Brain pericyte (primary cell): ENCODE measurements around the gene LMX1B.
"Not testable (repeated sequence)": the region's sequence is repeated elsewhere in the genome, so short reads cannot be mapped to it uniquely, and the experiment has no call there.

Experiments used
- DNase-seq: peaks from one replicate; pipeline ENCODE4 v3.0.0-alpha.2; 2012; ENCODE audit warnings: low read depth, low spot score

The LMX1B gene

GRCh38 chr9:126633881-126634558 lies 20.3 kb downstream of the LMX1B start:
- no peak for DNase-seq

GRCh38 chr9:126635061-126635460 lies 21.3 kb downstream of the LMX1B start:
- no peak for DNase-seq

- DNase-seq: no peak
Measured at GRCh38 chr9:126635661-126636439, 22.1 kb downstream of the LMX1B start.

GRCh38 chr9:126636983-126637798 lies 23.5 kb downstream of the LMX1B start:
- DNase-seq: no peak

- no peak for DNase-seq
Measured at GRCh38 chr9:126638571-126639132, 24.9 kb downstream of the LMX1B start.

DNA sequence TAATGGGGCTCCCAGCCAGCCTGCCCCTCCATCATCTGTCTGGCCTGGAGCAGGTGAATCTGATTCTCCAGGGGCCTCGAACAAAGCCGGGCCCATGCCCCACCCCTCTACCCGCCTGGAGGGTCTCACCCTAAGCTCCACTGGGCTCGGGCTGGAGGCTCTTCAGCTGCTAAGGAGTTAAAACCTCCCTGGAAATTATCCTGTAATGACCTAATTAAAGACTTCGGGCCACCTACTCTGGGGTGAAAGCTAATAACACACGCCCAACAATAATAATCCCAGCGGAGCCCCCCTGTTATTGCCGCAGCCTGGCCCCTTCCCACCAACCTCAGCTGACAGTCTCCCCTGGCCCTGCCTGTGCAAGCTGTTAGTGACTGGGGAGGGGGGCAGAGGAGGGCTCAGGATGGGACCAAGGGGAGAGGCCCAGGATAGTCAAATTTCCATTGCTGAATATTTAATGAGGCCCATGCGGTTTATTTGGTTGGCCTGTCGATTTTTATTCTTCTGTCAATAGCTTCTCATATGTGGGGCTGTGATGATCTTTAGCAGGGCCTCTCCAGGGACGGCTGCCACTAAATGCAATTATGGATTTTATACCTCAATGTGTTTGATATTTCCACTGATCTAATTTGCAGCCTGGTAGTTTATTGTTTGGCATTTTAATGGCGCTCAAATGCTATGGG lies 25.7 kb downstream of the LMX1B start:
- no peak for DNase-seq

DNA sequence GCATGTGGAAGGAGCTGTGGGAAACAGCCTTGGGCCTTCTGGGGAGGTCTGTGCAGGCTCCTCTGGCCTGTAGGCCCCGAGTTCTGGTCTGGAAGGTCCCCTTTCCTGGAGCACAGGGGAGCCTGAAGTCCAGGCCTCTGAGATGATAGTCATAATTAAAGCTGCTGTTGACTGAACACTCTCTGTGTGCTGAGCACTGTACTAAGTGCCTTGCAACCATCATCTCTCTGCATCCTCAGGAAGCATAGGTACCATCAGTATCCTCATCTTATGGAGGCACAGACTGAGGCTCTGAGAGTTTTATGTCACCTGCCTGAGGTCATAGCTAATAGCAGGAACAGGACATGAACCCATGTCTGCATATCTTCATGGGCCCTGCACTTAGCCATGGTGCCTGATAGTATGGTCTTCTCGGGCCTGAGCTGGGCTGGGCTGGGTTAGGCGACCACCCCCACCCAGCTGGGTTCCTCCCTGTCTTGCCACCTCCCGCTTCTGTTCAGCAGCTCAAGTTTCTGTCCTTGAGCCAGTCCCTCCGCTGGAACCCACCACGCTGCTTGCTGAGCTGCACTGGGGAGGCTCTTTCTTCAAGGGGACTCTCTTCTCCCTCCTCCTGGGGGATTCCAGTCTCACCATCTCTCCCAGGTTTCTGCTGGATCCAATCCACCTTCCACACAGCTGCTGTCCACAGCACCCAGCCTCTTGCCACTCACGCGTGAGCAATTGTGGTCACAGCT lies 27.6 kb downstream of the LMX1B start:
- no peak for DNase-seq

GRCh38 chr9:126642010-126642744 lies 28.4 kb downstream of the LMX1B start:
- no peak for DNase-seq

GRCh38 chr9:126642839-126643238 lies 29.1 kb downstream of the LMX1B start:
- no peak for DNase-seq

DNA sequence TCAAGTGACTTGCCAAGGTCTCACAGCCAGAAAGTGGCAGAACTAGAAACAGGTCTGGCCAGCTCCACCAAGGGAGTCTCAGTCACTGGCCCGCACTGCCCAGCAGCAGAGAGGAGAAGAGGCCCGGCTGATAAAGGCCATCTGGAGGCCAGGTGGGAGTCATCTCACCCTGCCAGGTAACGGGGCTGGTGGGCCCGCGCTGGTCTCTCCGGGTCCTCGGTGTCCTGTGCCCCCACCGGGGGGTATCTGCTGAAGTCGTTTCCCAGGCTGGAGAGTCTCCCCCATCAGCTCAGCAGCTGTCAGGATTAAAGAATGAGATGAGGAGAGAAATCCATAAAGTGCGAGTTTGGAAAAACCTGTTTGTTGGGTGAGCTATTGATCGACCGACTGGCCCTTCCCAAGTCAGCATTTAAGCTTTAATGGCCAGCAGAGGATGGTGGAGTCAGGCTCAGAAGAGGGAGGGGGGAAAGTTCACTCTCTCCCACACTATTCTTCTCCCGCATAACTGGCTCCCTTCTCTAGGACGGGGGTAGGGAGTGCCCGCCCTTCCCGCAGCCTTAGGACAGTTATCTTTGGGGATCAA lies 30.3 kb downstream of the LMX1B start:
- DNase-seq: no peak

- DNase-seq: no peak
Measured at GRCh38 chr9:126646162-126646561, 32.4 kb downstream of the LMX1B start.

DNA sequence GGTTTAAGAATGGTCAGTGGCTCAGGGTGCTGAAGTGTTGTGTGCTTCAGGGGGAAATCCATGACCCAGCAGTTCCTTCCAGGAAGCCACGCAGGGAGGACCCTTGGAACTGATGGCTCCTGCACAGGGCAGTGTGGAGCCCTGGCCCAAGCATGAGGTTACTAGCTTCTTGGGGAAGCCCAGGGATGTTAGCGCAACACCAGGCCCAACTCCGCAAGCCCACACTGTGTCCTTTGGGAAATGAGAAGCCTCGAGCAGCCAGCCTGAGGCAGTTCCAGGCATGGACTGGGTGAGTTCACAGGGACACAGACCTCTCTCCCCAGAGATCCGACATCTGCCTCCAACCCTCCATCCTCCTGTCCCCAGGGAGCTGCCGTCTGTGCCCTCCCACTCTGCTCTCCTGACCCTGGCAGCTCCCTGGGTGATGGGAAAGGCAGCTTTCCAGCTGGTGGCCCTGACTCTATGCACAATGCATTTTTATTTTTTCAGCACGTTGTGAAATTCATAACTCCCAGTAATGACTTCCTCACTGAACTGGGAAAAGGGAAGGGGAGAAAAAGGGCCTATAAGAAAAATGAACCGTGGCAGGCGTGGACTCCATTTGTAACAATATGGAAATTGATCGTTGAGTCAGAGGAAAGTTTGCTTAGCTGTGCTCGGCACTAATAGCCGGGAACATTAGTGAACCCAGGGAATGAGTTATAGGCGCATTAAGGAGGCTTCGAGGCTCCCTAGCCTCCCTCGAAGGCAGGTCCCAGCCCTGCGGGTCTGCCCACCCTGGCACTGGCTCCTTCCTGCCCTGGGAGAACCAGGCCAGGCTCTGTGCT lies 34.1 kb downstream of the LMX1B start:
- no peak for DNase-seq

GRCh38 chr9:126649477-126649876 lies 35.7 kb downstream of the LMX1B start:
- no peak for DNase-seq

- no peak for DNase-seq
Measured at GRCh38 chr9:126650404-126651341, 36.9 kb downstream of the LMX1B start.

DNA sequence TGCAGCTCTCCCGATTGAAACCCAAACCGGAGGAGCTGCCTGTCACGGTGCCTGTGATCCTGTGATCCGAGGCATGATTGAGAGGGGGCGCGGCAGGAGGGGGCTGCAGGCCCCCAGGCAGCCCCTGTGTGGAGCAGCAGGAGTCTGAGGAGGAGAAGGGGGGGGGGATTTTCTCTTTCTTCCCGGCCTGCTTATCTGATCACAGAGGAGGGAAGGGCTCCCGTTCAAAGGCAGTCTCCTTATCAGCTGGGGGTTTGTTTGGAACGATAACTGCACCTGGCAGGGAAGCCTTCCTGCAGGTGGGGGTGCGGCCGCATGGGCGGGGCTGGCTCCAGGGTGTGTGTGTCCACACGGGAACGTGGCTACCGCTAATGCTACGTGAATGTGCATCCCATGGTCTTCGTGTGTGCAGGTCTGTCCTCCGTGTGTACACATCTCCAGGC lies 38.4 kb downstream of the LMX1B start:
- no peak for DNase-seq

GRCh38 chr9:126654124-126654523 lies 40.4 kb downstream of the LMX1B start:
- DNase-seq: no peak

- not testable (repeated sequence) for DNase-seq
Measured at GRCh38 chr9:126656214-126656613, 42.5 kb downstream of the LMX1B start.
